Middle frontal gyrus (tissue), 1 donor: ENCODE measurements around the gene MSH2.
"Not testable (repeated sequence)": the region's sequence is repeated elsewhere in the genome, so short reads cannot be mapped to it uniquely, and the experiment has no call there.

ENCODE experiments used
- DNase-seq: peaks from one replicate; pipeline ENCODE4 v3.0.0-alpha.2; 2015; ENCODE audit warnings: low spot score; ENCODE audit errors: extremely low spot score

The MSH2 gene

DNA sequence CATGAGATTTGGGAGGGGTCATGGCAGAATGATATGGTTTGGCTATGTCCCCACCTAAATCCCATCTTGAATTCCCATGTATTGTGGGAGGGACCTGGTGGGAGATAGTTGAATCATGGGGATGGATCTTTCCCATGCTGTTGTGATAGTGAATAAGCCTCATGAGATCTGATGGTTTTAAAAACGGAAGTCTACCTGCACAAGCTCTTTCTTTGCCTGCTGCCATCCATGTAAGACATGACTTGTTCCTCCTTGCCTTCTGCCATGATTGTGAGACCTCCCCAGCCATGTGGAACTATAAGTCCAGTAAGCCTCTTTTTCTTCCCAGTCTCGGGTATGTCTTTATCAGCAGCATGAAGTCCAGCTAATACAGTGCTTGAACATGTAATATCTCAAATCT, 5.0 kb downstream of the MSH2 start:
- DNase-seq, result not testable (repeated sequence)

DNA sequence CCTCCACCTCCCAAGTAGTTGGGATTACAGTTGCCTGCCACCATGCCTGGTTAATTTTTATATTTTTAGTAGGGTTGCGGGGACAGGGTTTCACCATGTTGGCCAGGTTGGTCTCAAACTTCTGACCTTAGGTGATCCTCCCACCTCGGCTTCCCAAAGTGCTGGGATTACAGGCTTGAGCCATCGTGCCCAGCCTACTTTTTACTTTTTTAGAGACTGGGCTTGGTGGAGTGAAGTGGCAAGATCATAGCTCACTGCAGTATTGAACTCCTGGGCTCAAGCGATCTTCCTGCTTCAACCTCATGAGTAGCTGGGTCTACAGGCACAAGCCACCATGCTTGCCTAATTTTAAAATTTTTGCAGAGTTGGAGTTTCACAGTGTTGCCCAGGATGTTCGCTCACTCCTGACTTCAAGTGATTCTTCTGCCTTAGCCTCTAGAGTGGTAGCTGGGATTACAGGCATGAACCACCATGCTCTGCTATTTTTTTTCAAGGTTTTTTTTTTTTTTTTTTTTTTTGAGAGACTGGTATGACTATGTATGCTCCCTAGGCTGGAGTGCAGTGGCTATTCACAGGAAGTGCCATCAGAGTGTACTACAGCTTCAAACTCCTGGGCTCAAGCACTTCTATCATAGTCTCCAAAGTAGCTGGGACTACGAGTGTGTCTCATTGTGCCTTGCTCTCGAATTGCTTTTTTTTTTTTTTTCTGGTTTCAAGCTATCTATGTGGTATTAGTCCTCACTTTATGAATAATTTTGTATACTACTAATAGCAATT, 11.9 kb downstream of the MSH2 start:
- DNase-seq, result no peak

DNA sequence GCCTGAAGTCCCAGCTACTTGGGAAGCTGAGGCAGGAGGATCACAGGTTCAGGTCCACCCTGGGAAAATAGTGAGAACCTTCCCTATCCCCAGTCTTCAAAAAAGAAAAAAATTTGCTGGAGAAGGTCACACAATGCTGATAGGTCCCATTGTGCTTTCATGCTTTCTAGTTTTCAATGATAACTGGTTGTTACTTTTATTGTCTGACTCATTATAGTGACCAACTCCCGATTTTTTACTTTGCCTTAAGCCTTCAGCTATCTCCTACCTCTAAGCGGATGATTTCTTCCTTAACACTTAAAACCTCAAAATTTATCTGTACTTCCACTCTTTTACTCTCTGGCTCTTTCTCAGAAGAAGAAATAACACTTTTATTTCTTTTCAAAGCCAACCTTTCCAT, 17.3 kb downstream of the MSH2 start:
- DNase-seq, result no peak

DNA sequence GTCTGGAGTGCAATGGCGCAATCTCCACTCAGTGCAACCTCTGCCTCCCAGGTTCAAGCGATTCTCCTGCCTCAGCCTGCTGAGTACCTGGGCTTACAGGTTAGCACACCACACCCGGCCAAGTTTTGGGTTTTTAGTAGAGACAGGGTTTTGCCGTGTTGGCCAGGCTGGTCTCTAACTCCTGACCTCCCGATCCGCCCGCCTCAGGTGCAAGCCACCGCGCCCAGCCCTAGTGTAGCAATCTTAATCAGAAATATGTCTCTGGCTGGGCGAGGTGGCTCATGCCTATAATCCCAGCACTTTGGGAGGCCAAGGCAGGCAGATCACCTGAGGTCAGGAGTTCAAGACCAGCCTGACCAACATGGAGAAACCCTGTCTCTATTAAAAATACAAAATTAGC, 17.7 kb downstream of the MSH2 start:
- not testable (repeated sequence) for DNase-seq

DNA sequence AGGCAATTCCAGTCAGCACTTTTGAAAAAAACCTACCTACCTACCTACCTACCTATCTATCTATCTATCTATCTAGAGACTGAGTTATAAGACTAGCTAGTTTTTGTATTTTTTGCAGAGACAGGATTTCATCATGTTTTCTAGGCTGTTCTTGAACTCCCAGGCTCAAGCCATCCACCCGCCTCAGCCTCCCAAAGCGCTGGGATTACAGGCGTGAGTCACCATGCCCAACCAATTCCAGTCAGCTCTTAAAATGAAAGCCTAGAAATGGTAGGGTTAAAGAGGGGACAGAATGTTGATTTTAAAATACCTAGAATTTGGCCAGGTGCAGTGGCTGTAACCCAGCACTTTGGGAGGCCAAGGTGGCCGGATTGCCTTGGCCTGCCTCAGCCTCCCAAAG, 19.1 kb downstream of the MSH2 start:
- no peak for DNase-seq

DNA sequence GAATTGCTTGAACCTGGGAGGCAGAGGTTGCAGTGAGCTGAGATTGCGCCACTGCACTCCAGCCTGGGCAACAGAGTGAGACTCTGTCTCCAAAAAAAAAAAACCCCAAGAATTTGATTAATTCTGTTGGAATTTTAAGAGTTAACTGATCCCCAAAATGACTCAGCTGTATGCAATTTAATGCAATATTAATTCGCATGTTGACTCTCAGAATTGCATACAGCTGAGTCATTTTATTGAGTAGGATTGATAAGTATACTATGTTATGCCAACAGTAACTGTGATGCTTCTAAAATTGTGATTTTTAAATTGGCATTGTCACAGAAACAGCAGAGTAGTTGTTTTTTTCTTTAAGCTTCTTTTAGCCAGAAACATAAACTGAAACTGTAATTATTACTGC, 19.6 kb downstream of the MSH2 start:
- DNase-seq, result no peak

DNA sequence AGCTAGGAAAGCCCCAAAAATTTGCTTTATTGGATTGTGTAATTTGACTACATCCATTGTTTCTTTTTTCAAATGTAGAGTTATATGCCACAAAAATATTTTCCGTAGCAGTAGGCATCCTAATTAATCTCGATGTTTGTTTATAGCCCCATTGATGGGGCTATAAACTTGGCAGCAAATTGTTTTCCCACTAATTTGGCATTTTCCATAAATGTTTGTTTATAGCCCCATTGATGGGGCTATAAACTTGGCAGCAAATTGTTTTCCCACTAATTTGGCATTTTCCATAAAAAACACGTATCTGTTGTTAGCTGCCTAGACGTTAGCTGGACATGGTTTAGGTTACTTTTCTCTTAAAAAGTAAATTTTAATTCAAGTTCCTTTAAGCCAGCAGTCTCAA, 23.8 kb downstream of the MSH2 start:
- no peak for DNase-seq

DNA sequence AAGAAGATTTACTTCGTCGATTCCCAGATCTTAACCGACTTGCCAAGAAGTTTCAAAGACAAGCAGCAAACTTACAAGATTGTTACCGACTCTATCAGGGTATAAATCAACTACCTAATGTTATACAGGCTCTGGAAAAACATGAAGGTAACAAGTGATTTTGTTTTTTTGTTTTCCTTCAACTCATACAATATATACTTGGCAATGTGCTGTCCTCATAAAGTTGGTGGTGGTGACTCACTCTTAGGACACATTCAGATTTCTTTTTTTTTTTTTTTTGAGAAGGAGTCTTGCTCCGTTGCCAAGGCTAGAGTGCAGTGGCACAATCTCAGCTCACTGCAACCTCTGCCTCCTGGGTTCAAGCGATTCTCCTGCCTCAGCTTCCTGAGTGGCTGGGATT, 26.8 kb downstream of the MSH2 start:
- DNase-seq, result no peak

DNA sequence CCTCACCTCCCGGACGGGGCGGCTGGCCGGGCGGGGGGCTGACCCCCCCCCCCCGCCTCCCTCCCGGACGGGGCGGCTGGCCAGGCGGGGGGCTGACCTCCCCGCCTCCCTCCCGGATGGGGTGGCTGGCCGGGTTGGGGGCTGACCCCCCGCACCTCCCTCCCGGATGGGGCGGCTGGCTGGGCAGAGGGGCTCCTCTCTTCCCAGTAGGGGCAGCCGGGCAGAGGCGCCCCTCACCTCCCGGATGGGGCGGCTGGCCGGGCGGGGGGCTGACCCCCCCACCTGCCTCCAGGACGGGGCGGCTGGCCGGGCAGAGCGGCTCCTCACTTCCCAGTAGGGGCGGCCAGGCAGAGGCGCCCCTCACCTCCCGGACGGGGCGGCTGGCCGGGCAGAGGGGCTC, 30.1 kb downstream of the MSH2 start:
- DNase-seq, result not testable (repeated sequence)

DNA sequence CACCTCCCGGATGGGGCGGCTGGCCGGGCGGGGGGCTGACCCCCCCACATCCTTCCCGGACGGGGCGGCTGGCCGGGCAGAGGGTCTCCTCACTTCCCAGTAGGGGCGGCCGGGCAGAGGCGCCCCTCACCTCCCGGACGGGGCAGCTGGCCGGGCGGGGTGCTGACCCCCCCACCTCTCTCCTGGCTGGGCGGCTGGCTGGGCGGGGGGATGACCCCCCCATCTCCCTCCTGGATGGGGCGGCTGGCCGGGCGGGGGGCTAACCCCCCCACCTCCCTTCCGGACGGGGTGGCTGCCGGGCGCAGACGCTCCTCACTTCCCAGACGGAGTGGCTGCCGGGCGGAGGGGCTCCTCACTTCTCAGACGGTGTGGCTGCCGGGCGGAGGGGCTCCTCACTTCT, 30.5 kb downstream of the MSH2 start:
- not testable (repeated sequence) for DNase-seq

DNA sequence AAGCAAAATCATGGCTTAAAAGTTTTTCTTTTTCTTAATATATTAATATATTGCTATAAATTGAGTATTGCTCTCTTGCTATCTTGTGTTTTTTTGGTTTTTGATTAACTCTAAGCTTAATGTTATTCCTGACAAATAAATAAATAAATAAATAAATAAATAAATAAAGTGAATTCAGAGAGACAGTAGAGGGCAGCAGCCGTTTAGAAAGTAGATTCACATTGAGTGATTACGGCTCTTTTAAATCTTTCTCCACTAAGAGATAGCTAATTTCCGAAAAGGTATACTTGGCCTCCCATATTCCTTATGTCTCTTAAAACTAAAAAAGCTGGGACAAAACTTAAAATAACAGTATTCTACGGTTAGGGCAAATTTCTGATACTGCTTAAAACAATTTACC, 34.3 kb downstream of the MSH2 start:
- peak; percentile 47 for DNase-seq

DNA sequence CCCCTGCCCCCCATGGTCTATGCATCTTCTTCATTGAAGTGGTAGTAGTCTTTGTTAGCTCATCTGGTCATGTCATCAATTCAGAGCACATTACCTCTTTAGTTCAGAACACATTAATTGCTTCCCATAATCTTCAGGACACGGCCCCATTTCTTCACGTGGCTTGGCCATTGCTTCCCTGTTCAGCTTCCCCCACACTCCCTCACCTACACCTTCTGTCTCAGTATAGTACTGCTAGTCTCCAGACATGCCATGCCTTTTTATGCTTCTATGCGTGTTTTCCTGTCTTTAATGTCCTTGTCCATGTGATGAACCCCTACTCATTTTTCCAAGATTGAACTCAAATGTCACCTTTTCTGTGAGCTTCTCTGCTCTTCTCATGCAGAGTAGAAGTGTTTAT, 35.1 kb downstream of the MSH2 start:
- no peak for DNase-seq

DNA sequence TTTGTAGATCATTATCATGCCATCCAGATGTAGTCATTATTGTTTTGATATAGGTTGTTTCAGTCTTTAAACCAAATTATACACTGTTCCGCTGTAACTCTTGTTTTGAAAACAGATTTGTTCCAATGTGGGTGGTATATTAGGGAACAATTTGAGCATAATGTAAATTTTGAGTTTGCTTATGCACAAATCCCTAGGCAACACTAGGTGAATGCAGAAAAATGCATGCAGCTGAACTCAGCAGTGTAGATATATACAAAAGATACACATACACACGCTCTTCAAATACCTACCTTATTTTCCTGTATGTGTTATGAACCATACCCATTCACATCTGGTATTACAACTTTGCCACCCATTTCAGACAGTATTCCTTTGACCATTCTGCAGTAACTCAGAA, 35.8 kb downstream of the MSH2 start:
- no peak for DNase-seq

DNA sequence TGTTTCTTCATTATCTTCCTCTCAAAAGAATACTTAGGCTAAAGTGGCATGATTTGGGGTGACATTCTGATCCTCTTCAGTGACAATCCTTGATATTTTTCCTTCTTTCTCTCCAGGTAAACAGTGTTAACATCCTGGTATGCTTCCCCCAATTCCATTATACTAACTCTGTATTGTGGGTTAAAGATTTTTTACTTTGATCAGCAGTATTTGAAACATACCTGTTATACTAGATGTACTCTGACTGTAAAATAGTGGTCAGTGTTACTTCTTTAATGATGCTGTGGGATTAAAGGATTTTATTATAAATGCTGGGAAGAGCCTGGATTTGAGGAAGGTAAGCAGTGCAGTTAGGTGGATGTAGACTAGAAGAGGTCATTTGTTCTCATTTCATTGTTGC, 48.8 kb downstream of the MSH2 start:
- DNase-seq, result no peak

DNA sequence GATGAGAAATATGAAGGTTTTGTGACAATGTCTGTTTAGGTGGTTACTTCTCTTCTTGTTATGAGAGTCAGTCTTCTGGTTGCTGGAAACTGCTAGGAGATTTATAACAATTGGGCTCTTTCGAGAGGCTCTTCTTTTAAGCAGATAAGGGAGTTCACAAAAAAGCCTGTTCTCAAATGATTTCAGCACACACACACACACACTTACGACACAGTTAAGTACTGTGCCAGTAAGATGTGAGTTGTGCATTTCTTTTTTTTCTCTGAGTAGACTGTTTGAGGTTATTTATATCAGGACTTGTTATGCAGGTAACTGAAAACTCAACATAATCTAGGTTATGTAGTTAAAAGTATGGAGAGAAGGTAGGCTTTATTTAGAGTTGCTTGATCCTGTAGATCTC, 49.8 kb downstream of the MSH2 start:
- no peak for DNase-seq

DNA sequence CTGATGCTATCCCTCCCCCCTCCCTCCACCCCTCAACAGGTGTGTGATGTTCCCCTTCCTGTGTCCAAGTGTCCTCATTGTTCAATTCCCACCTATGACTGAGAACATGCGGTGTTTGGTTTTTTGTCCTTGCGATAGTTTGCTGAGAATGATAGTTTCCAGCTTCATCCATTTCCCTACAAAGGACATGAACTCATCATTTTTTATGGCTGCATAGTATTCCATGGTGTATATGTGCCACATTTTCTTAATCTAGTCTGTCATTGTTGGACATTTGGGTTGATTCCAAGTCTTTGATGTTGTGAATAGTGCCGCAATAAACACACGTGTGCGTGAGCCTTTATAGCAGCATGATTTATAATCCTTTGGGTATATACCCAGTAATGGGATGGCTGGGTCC, 51.9 kb downstream of the MSH2 start:
- not testable (repeated sequence) for DNase-seq

DNA sequence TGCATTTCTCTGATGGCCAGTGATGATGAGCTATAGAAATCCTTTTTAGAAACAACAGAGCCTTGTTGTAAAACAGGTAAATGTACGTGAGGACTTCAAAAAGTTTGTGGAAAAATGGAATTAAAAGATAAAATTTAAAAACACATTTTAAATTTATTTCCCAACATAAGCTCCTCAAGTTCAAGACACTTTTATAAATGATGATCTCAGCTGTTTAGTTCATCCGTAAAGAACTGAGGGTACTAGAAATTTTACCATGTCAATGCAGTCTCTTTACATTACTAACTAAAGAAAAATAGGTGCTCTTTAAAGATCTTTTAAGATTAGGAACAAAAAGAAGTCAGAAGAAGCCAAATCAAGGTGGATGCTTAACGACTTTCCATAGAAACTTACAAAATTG, 52.5 kb downstream of the MSH2 start:
- no peak for DNase-seq

DNA sequence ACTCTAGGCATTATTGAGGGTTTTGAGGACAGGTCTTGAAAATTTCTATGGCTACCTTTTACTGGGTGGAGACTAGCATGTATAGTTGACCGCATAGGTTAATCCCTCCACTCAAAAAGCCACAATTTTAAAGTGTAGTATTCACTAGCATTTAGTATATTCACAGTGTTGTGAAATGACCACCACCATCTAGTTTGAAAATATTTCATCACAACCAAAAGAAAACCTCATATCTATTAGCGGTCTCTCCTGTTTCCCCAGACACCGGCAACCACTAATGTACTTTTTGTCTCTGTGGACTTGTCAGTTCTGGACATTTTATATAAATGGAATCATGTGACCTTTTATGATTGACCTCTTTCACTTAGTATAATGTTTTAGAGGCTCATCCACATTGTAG, 53.9 kb downstream of the MSH2 start:
- no peak for DNase-seq

DNA sequence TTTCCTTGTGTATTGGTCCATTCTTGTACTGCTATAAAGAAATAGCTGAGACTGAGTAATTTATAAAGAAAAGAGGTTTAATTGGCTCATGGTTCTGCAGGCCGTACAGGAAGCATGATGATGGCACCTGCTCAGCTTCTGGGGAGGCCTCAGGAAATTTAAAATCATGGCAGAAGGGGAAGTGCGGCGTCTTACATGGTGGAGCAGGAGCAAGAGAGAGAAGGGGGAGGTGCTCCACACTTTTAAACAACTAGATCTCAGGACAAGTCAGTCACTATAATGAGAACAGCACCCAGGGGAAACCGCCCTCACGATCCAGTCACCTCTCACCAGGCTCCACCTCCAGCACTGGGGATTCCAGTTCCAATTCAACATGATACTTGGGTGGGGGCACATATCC, 54.3 kb downstream of the MSH2 start:
- no peak for DNase-seq

DNA sequence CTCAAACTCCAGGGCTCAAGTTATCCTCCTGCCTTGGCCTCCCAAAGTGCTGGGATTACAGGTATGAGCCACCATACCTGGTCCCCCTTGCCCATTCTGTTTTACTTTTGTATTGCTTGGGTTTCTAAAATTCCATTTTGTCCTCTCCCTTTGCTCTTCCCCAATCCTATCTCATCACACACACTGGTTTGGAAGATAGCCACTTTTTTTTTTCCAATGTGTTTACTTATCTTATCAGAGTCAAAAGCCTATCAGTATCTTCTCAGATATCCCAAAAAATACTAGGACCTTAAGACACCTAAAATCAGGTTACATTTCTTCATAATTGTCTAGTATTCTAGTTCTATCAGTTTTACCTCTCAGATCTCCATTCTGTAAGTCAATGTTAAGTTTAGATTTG, 56.1 kb downstream of the MSH2 start:
- DNase-seq, result no peak

DNA sequence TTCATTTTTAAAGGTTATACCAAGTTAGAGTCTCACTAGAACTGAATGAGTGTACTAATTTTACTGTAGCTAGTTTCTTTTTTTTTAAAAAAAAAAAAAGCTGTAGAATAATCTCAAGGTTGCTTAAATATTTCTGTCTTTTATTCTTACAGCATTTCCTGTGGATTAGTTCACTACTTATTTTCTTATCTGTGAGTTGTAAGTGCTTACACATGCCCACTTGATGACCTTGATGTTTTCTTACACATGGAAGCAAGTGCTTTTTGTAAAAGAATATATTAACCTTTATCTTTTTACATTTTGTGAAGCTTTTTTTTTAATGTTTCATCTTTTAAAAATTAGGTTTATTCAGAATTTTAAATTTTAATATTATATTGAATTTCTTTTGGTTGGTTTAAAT, 57.8 kb downstream of the MSH2 start:
- DNase-seq, result no peak

DNA sequence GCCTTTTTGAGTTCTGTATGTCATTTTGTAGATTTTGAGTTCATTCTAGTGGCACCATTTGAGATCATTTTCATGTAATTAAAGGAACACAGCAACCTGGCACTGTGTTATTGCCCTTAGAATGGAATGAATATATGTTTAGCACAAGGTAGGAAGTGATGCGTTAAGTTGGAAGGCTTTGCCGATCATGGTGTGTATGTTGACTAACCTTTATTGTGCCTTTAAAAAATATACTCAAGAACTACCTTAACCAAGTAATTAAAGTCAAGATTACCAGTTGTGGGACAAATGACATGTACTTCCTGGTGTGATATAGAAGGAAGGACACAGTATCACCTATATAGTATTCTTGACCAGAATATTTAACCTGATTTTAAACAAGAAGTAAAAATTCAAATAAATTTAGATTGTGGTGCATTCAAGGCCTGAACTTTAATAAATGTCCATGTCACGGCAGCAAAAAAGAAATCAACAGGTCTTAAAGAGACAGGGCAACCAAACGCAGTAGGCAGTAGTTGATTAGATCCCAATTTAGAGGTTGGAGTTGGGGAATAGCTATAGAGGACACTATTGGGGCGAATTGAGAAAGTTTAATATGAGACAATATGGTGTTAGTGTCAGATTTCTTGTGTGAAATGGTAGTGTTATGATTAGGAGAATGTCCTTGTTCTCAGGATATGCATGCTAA, 68.6 kb downstream of the MSH2 start:
- DNase-seq, result no peak

DNA sequence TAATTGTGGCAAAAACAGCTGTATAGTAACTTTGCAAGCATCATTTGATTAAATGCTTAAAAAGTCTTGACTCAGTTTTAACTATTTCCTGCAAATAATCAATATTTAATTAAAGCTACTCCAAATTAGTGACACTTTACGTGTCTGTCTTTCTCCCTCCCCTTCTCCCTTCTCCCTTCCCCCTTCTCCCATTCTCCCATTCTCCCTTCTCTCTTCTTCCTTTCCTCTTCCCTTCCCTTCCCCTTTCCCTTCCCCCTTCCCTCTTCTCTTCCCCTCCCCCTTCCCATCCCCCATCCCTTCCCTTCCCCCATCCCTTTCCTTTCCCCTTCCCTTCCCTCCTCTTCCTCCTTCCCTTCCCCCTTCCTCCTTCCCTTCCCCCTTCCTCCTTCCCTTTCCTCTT, 76.9 kb downstream of the MSH2 start:
- DNase-seq, result no peak
